Limb (tissue), 2 donors: ENCODE results near the gene BICD2.
"Not testable (repeated sequence)": the region's sequence is repeated elsewhere in the genome, so short reads cannot be mapped to it uniquely, and the experiment has no call there.

Source experiments
- DNase-seq, 2 donors: peaks; one replicate each; pipeline ENCODE4 v3.0.0-alpha.2; 2016; ENCODE audit errors: extremely low spot score in 2 of 2

BICD2 gene

DNA sequence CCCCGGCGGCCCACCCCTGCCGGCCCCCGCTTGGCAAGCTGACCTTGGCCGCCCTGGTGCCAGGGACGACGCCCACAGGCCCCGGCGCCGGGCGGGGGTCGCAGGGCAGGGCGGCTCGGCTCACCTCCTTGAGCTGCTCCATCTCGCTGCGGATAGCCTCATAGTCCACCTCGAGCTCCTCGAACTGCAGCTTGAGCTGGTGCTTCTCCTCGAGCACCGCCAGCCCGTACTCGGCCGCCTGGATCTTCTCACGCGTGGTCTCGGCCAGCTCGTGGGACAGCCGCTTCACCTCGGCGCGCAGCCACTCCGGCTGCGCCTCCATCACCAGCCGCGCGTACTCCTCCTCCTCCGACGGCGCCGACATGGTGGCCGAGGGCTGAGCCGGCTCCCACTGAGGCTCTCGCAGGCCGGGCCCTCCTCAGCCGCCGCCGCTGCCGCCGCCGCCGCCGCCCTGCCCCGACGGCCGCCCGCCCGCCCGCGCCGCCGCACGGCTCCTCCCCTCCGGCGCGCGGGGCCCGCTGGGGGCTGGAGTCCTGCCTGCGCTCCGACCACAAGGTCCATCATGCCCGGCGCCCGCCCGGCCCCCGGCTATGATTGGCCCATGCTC lies at the start of gene BICD2:
TSS of gene BICD2 (minus strand) at position 453 of the 607 bp plus-strand sequence. CDS start at position 364, 89 bp downstream.
- DNase-seq = no peak

- not testable (repeated sequence) for DNase-seq
Observed at GRCh38 chr9:92809629-92810326, 45.1 kb upstream of the BICD2 start.

- DNase-seq = peak; percentile 34 to 86
Observed at GRCh38 chr9:92808726-92809451, 44.3 kb upstream of the BICD2 start.

DNA sequence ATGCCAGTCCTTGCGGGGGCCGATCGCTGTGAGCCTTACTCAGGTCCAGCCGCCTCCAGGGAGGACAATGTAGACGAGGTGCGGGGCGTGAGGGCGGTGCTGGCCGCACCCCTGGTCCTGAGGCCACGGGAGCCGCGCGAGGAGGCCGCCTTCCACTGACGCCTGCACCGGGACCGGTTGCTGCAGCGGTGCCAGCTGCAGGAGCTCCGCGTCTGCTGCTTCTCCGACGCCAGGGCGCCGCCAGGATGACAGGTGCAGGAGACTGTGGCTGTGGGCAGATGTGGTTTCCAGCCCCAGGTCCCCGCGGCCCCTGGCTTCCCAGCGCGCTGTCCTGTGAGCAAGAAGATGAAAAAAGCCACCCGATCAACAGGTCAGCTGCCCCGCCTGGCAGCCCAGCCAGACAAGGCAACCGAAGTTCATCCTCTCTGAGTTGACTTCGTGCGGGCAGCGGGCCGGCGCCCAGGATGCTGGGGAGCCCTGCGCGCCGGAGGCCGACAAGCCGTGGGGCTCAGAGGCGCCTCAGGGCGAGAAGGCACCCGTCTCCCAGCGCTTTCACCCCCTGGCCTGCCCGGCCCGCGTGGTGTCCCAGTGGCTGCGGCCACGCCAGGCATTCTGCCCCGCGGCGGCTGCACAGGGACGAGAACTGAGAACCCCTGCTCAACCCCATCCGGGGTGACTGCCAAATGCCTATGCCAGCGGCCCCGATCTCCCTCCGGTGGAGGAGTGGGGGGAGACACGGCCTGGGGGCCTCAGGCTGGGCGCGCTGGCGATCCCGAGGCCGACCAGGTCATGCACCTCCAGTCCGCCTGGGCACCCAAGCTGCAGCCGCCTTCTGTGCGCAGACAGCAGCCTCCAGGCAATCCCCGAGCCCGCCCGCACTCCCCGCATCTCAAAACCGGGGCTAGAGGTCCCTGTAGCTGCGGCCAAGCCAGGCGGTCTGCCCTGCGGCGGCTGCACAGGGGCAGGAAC lies 43.4 kb upstream of the BICD2 start:
- DNase-seq = peak in 1 of 2 donors; percentile 40

- no peak for DNase-seq
Observed at GRCh38 chr9:92807031-92807756, 42.6 kb upstream of the BICD2 start.

GRCh38 chr9:92804727-92805126 lies 40.1 kb upstream of the BICD2 start:
- DNase-seq = no peak

DNA sequence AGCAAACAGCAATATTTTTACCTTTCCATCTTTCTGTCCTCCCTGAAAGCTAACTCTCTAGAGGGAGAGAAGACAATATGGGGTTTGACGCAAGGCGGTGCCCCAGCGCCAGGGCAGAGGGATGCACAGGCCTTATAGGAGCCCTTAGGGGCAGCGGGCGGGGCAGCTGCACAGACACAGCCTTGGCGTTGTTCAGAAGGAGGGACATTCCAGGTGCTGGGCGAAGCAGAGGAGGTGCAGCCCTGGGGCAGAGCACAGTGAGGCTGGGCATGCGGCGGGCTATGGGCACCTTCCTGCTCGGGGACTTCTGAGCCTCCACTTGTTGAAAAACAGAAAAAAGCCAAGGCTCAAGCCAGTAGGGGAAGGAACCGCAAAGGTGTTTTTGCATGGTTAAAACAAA lies 33.7 kb upstream of the BICD2 start:
- no peak for DNase-seq

DNA sequence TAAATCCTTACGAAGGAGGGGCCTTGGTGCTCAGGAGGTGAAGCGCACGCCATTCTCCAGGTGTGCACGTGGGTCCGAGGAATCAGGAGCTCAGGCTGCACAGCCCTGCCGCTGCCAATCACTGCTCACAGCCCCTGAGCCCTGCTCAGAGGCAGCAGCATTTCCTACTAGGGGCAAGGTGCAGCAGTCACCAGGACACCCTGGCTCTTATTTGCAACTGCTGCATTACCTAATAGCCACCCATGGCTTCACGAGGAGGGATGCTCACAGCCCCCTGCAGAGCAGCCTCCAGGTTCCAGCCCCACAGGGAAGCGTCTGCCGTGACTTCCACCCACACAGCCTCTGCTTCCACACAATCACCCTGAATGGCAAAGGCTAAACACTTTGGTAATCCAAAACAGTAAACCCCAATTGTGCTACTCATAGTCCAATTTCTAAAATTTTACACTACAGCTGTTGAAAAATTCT lies 31.7 kb upstream of the BICD2 start:
- not testable (repeated sequence) for DNase-seq

- DNase-seq = no peak
Observed at GRCh38 chr9:92795598-92796336, 31.1 kb upstream of the BICD2 start.

DNA sequence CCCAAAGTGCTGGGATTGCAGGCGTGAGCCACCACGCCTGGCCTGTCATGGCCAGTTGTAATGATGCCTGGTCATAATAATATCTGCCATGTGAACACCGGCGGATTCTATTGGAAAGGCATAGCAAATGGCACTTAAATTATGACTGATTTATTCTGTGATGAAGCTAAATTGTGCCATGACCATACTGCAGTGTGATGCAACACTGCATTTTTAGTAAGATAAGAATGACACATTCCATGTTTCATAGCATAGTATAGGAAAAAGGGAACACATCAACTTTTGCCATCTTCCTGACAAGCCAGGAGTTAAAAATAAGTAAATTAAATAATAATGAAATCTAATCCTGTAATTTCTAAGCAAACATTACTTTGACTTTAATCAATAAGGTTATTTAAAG lies 30.4 kb upstream of the BICD2 start:
- DNase-seq = no peak

GRCh38 chr9:92794426-92794825 lies 29.8 kb upstream of the BICD2 start:
- DNase-seq = no peak

DNA sequence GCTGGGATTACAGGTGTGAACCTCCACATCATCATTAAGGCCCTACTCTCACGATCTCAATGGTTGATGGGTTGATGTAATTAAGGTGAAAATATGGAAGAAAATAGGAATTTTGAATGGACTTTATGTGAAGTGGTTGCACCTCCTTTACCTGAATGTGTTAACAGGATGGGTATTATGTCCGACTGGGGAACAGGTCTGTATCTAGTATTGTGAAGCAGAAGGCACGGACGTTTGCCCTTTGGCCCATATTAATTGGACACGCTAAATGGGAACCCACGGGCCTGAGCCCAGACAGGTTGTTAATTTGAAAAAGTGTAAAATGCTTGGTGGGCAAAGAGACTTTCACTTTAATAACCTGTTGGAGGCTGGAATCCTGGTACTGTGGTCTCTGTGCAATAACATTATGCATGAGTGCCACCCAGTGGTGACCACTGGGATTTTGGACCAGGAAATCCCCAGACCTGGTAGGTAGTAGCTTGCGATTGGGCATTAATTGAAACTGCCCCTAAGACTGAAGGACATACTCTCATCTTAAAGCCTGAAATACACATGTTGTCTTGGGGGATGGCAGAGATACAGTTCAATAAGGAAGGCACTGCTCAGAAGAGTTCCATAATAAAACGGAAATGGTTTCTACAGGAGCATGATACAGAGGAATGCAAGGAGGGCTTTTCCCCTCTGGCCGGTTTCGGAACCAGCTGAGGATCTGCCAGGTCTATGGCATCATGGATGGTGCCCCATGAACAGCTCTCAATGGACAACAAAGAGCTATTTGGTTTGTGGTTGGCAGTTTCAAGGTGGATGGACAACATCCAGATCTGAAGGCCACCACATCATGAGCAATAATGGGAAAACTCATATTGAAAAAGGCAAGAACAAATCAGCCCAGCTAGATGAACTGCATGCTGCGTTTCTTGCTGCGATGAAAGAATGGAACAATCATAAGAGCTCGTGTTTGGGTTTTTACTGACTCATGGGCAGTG lies 26.2 kb upstream of the BICD2 start:
- peak; percentile 75 to 85 for DNase-seq

- DNase-seq = no peak
Observed at GRCh38 chr9:92786298-92786697, 21.7 kb upstream of the BICD2 start.

DNA sequence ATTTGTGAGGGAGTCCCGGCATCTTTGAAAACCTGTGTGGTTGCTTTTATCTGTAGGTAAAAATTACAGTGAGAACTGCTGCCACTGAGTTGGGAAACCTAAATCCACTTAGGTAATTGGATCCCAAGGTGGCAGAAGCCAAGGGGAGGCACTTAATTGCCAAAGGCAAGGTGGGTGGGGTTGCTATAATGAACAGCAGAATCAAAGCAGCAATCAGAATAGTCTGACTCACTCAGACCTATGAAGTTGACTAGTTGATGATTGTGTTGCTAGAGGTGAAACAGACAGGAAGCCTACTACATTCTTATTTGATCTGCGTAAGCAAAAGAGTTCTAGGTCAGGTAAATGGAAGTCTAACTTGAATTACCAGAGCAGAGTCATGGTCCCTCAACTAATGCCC lies 17.3 kb upstream of the BICD2 start:
- DNase-seq = no peak

GRCh38 chr9:92780206-92780605 lies 15.6 kb upstream of the BICD2 start:
- no peak for DNase-seq

- DNase-seq = no peak
Observed at GRCh38 chr9:92775466-92775865, 10.8 kb upstream of the BICD2 start.

- DNase-seq = no peak
Observed at GRCh38 chr9:92774274-92774673, 9.6 kb upstream of the BICD2 start.

GRCh38 chr9:92773810-92774209 lies 9.2 kb upstream of the BICD2 start:
- DNase-seq = no peak

DNA sequence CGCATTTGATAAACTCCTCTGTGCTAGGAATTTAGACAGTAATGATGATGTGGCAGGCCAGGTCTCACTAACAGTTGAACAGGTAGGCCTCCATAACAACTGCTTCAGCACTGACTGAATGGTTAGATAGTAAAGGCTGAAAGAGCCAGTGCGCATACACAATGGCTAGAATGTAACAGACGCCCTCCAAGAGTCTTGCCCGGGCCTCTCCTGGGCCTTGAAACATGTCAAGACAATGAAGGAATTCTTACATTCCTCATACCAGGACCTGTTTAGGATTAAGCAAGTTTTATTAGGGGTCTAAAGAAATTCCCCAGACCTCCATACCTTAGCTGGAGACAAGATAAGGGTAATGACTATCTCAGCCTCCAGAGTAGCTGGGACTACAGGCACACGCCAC lies 6.7 kb upstream of the BICD2 start:
- no peak for DNase-seq
